CD14-positive monocyte (primary cell): ENCODE data around the gene CDK5. TPM values are rescaled to one million over a fixed set of nuclear protein-coding genes. Genes with fewer than 3 reads are reported as not detected.

Source experiments
- DNase-seq, 3 donors: peaks; one replicate each; pipeline ENCODE4 v3.0.0-alpha.2; 2011 to 2022
- H2AFZ ChIP-seq: 2 replicates; pipeline ENCODE4 v1.6.0; 2012; ENCODE audit warnings: mild to moderate bottlenecking, low read depth, low read length, inconsistent platforms; ENCODE audit not compliant: insufficient read depth, poor library complexity, severe bottlenecking
- H3K27ac ChIP-seq, 2 donors: 1 replicate in 1 of 2; 2 replicates in 1 of 2; pipeline ENCODE4 v1.5.1; 2012 to 2013; ENCODE audit warnings: low read length in 2 of 2, control low read depth in 1 of 2, inconsistent platforms in 1 of 2, low read depth in 1 of 2, mild to moderate bottlenecking in 1 of 2
- H3K27me3 ChIP-seq, 2 donors: one replicate each; pipeline versions ENCODE4 v1.6.0 to v1.6.1; 2011 to 2013; ENCODE audit warnings: low read length in 2 of 2; ENCODE audit not compliant: control insufficient read depth in 2 of 2, insufficient read depth in 2 of 2
- H3K36me3 ChIP-seq, 2 donors: replicated peaks in 1 of 2; 1 replicate in 1 of 2; 2 replicates in 1 of 2; pipeline versions ENCODE4 v1.5.1 to v1.6.1; 2012 to 2013; ENCODE audit warnings: low read length in 2 of 2, control low read depth in 1 of 2, inconsistent platforms in 1 of 2, mild to moderate bottlenecking in 1 of 2; ENCODE audit not compliant: insufficient read depth in 2 of 2, control insufficient read depth in 1 of 2
- H3K4me1 ChIP-seq, 2 donors: 1 replicate in 1 of 2; 2 replicates in 1 of 2; pipeline versions ENCODE4 v1.5.1 to v1.6.1; 2012 to 2013; ENCODE audit warnings: low read length in 2 of 2, control low read depth in 1 of 2, inconsistent platforms in 1 of 2, mild to moderate bottlenecking in 1 of 2, moderate library complexity in 1 of 2; ENCODE audit not compliant: insufficient read depth in 2 of 2, control insufficient read depth in 1 of 2
- H3K4me2 ChIP-seq: replicated peaks from 2 replicates; pipeline ENCODE3; 2012; ENCODE audit warnings: low read length, moderate library complexity, mild to moderate bottlenecking; ENCODE audit not compliant: poor library complexity, severe bottlenecking; ENCODE audit errors: extremely low read depth
- H3K4me3 ChIP-seq, 3 experiments: fragments of 200-600 bp in 1 of 3; sonication (generic) in 1 of 3; replicated peaks in 1 of 3; 1 replicate in 2 of 3; 2 replicates in 1 of 3; pipeline ENCODE4 v1.5.1; 2011 to 2013; ENCODE audit warnings: low read length in 3 of 3, mild to moderate bottlenecking in 3 of 3, control low read depth in 2 of 3, low read depth in 2 of 3, inconsistent platforms in 1 of 3, moderate library complexity in 1 of 3
- H3K79me2 ChIP-seq: 2 replicates; pipeline ENCODE4 v1.6.0; 2012; ENCODE audit warnings: mild to moderate bottlenecking, control low read depth, inconsistent platforms, low read length, moderate library complexity; ENCODE audit not compliant: insufficient read depth
- H3K9ac ChIP-seq: 2 replicates; pipeline ENCODE4 v1.6.0; 2017; ENCODE audit warnings: low read length, mild to moderate bottlenecking; ENCODE audit not compliant: insufficient read depth, poor library complexity, severe bottlenecking
- H3K9me3 ChIP-seq, 2 donors: replicated peaks in 1 of 2; 1 replicate in 1 of 2; 2 replicates in 1 of 2; pipeline versions ENCODE4 v1.5.1 to v1.6.1; 2012 to 2013; ENCODE audit warnings: low read length in 2 of 2, control low read depth in 1 of 2; ENCODE audit not compliant: control insufficient read depth in 1 of 2, insufficient read depth in 1 of 2
- H4K20me1 ChIP-seq: 2 replicates; pipeline ENCODE4 v1.6.0; 2012; ENCODE audit warnings: mild to moderate bottlenecking, low read length, control low read depth, moderate library complexity; ENCODE audit not compliant: insufficient read depth
- H3K27ac Mint-ChIP-seq, 7 donors: one replicate each; pipeline ENCODE4 v1.8.0; 2020; ENCODE audit warnings: mild to moderate bottlenecking in 7 of 7, mixed read lengths in 7 of 7, moderate library complexity in 6 of 7, inconsistent platforms in 2 of 7
- H3K27me3 Mint-ChIP-seq, 3 donors: one replicate each; pipeline ENCODE4 v1.8.0; 2021 to 2022; ENCODE audit warnings: low read depth in 3 of 3, mild to moderate bottlenecking in 3 of 3, mixed read lengths in 3 of 3, moderate library complexity in 3 of 3, inconsistent platforms in 1 of 3
- H3K36me3 Mint-ChIP-seq, 2 donors: one replicate each; pipeline ENCODE4 v1.8.0; 2020; ENCODE audit warnings: mixed read lengths in 2 of 2, inconsistent platforms in 1 of 2, mild to moderate bottlenecking in 1 of 2
- H3K4me1 Mint-ChIP-seq: one replicate; pipeline ENCODE4 v1.8.0; 2020; ENCODE audit warnings: mild to moderate bottlenecking, mixed read lengths
- H3K4me3 Mint-ChIP-seq, 2 donors: one replicate each; pipeline ENCODE4 v1.8.0; 2020; ENCODE audit warnings: mild to moderate bottlenecking in 2 of 2, mixed read lengths in 2 of 2, moderate library complexity in 1 of 2
- H3K9me3 Mint-ChIP-seq, 7 donors: one replicate each; pipeline ENCODE4 v1.8.0; 2020 to 2022; ENCODE audit warnings: mixed read lengths in 7 of 7, mild to moderate bottlenecking in 6 of 7, moderate library complexity in 6 of 7, inconsistent platforms in 2 of 7
- WGBS: methylation state at CpG from one replicate; pipeline ENCODE4 v1.1.5; 2013; ENCODE audit warnings: missing lambda C conversion rate; ENCODE audit not compliant: insufficient coverage; 5-methylcytosine and 5-hydroxymethylcytosine counted together
- intact Hi-C, 2 donors: fragments of 100-400 bp; cut with micrococcal nuclease; formaldehyde crosslinking; loops; one replicate each; pipeline versions ENCODE4 v1.15.0 to v1.15.1; 2023
- polyA plus RNA-seq, 3 donors: library from polyadenylated mRNA; depleted of rRNA in 1 of 3; unstranded in 2 of 3; stranded (reverse) in 1 of 3; fragments of 300-500 nt in 2 of 3; fragments of >200 nt in 1 of 3; fragmentation: Illumina TruSeq in 2 of 3; gene quantifications; 1 replicate in 2 of 3; 2 replicates in 1 of 3; pipeline ENCODE4 v1.2.3, GENCODE V29; 2012 to 2021
- TF ChIP-seq, protein P1 (sequence below): fragments of 200-600 bp; IDR thresholded peaks from one replicate; pipeline ENCODE4 v1.8.0; 2022; ENCODE audit warnings: antibody characterized with exemption, mild to moderate bottlenecking

The CDK5 gene
- polyA plus RNA-seq, 3 donors, result 14.9 to 31.2 (median 24.9) TPM

DNA sequence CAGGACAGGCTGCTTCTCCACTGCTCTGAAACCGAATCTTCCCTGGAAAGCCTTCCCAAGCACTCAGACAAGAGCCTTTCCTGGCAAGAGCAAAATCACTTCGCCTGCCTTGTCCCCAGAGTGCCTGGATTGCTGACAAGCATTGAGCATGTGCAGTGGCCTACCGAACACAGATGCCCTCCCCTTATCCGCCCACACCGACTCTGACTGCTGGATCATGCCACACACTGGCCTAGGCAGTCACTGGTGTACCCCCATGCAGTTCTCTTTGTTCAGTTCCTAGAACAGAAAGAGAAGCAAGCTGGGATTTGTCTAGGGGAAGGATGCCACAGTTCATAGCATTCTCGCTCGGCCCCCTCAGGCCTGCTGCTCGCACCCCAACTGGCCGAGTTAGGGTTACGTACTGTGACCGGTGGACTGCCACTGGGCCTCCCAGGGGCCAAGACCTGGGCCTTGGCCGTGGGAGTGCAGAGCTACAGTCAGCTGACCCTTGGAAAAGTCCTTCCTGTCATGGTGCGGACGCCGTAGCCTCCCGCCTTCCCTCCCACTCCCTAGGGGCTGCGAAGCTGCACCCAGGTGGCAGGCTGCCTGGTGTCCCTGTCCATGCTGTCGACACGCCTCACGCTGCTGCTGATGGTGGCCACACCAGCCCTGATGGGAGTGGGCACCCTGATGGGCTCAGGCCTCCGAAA is 22.5 kb downstream of the CDK5 start:
- TF ChIP-seq, protein P1, sequence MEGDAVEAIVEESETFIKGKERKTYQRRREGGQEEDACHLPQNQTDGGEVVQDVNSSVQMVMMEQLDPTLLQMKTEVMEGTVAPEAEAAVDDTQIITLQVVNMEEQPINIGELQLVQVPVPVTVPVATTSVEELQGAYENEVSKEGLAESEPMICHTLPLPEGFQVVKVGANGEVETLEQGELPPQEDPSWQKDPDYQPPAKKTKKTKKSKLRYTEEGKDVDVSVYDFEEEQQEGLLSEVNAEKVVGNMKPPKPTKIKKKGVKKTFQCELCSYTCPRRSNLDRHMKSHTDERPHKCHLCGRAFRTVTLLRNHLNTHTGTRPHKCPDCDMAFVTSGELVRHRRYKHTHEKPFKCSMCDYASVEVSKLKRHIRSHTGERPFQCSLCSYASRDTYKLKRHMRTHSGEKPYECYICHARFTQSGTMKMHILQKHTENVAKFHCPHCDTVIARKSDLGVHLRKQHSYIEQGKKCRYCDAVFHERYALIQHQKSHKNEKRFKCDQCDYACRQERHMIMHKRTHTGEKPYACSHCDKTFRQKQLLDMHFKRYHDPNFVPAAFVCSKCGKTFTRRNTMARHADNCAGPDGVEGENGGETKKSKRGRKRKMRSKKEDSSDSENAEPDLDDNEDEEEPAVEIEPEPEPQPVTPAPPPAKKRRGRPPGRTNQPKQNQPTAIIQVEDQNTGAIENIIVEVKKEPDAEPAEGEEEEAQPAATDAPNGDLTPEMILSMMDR, result no peak
- no peak overlapping the region for H3K9ac ChIP-seq
- Mint-ChIP-seq H3K4me3 (no peak overlapping the region), H3K9me3 (no peaks in the 10 kb centered on the region), H3K4me1 (peaks cover 20% of the 10 kb centered on the region), H3K27me3 (peaks cover 0 to 3% (median 0%) of the 10 kb centered on the region in 3 donors), H3K36me3 (peaks cover 34 to 39% of the 10 kb centered on the region in 2 donors), H3K27ac (peak overlapping the region in 1 of 7 donors; percentile 70)
- H3K4me2 ChIP-seq, result no peak overlapping the region
- H2AFZ ChIP-seq, result no peak overlapping the region
- no peaks in the 10 kb centered on the region for H3K79me2 ChIP-seq
- WGBS, result 93% methylated on average over 21 of the region's 21 CpGs
- intact Hi-C loops, result loop anchor here in 1 of 2 donors (10.0 kb wide), 1 partner anchor 60 kb away; no protein-coding TSS in a partner anchor
- H3K4me3 ChIP-seq, result no peak overlapping the region
- H3K36me3 ChIP-seq, result peaks cover 31 to 34% of the 10 kb centered on the region in 2 donors
- H3K27me3 ChIP-seq, result no peaks in the 10 kb centered on the region
- no peaks in the 10 kb centered on the region for H4K20me1 ChIP-seq
- no peak overlapping the region for H3K27ac ChIP-seq
- H3K9me3 ChIP-seq, result no peaks in the 10 kb centered on the region
- peaks cover 10 to 15% of the 10 kb centered on the region in 2 donors for H3K4me1 ChIP-seq
- DNase-seq, result no peak

DNA sequence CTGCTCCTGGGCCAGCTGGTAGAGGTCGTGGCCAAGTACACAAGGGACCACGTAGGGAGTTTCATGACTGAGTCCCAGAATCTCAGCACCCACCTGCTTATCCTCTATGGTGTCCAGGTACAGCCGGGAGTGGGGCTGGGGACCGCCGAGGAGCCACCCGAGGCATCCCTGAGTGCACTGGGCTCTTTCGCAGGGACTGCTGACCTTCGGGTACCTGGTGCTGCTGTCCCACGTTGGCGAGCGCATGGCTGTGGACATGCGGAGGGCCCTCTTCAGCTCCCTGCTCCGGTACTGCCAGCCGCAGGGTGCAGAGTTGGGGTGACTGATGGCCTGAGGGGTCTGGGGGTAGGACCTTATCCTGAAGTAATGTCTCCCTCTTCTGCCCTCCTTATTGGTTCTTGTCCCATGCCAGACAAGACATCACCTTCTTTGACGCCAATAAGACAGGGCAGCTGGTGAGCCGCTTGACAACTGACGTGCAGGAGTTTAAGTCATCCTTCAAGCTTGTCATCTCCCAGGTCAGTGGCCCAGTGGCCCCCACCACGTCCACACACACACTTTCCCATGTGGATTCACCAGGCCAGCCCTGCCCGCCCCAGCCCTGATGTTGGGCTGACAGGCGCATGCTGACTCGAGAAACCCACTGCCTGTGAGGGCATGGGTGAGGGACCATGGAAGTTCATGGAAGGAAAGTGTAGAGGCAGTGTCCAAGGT is 23.2 kb downstream of the CDK5 start:
- no peak for DNase-seq
- Mint-ChIP-seq H3K27ac (no peak overlapping the region), H3K27me3 (peaks cover 0 to 3% (median 0%) of the 10 kb centered on the region in 3 donors), H3K36me3 (peaks cover 34 to 39% of the 10 kb centered on the region in 2 donors), H3K9me3 (peaks cover 0 to 1% (median 0%) of the 10 kb centered on the region in 7 donors), H3K4me1 (peaks cover 16% of the 10 kb centered on the region), H3K4me3 (no peak overlapping the region)
- Histone ChIP-seq H3K79me2 (no peaks in the 10 kb centered on the region), H4K20me1 (no peaks in the 10 kb centered on the region), H3K27me3 (no peaks in the 10 kb centered on the region), H3K36me3 (peaks cover 31 to 34% of the 10 kb centered on the region in 2 donors), H3K4me1 (peaks cover 8 to 9% of the 10 kb centered on the region in 2 donors), H2AFZ (no peak overlapping the region), H3K27ac (no peak overlapping the region), H3K9ac (no peak overlapping the region), H3K4me3 (no peak overlapping the region), H3K4me2 (no peak overlapping the region), H3K9me3 (no peaks in the 10 kb centered on the region)
- intact Hi-C loops, result loop anchor here in 1 of 2 donors (10.0 kb wide), 1 partner anchor 60 kb away; no protein-coding TSS in a partner anchor
- WGBS, result over 99% methylated on average over 12 of the region's 21 CpGs
- TF ChIP-seq, protein P1, result no peak
